Gastrocnemius medialis (tissue), 4 donors: ENCODE data around the gene PGA5.
"Not testable (repeated sequence)": the region's sequence is repeated elsewhere in the genome, so short reads cannot be mapped to it uniquely, and the experiment has no call there.

ENCODE experiments used
- CTCF ChIP-seq, 5 experiments: fragments of 450-650 bp in 3 of 5; fragments of 200-600 bp in 2 of 5; sonication (generic) in 2 of 5; IDR thresholded peaks in 4 of 5; conservative IDR thresholded peaks in 1 of 5; 1 replicate in 4 of 5; 2 replicates in 1 of 5; pipeline ENCODE4 v1.5.1; 2016 to 2019; ENCODE audit warnings: antibody characterized with exemption in 5 of 5, mild to moderate bottlenecking in 3 of 5, moderate library complexity in 3 of 5
- POLR2A ChIP-seq, 2 donors: fragments of 450-650 bp; IDR thresholded peaks; one replicate each; pipeline ENCODE4 v1.6.1; 2017; ENCODE audit warnings: antibody characterized with exemption in 2 of 2, mild to moderate bottlenecking in 2 of 2, moderate library complexity in 2 of 2

GRCh38 chr11:61222692-61223091, 18.3 kb upstream of the PGA5 start:
- TF ChIP-seq CTCF (IDR thresholded peaks at IDR 0.05 in 4 of 5, conservative IDR thresholded peaks at IDR 0.05 in 1 of 5); POLR2A (IDR thresholded peaks at IDR 0.05): not testable (repeated sequence)
